Neural cell (in vitro differentiated cells): Measurements from ENCODE around the gene CRACR2B. TPM values are rescaled to one million over a fixed set of nuclear protein-coding genes. Genes with fewer than 3 reads are reported as not detected.
A peak's percentile ranks its signal among the peaks of the same experiment; 100 is the strongest.

Source experiments
- H2AFZ ChIP-seq: fragments of 200-600, 300-800 bp; sonication (generic), shearing (Covaris generic); 2 replicates; pipeline ENCODE4 v1.6.0; 2014; ENCODE audit warnings: low read depth, mild to moderate bottlenecking, antibody characterized with exemption, low read length, moderate library complexity
- H3F3A ChIP-seq: fragments of 200-600 bp; shearing (Covaris generic); 2 replicates; pipeline ENCODE4 v1.6.1; 2016; ENCODE audit warnings: mild to moderate bottlenecking, moderate library complexity, mixed read lengths, antibody characterized with exemption, low read length; ENCODE audit not compliant: insufficient read depth, poor library complexity, severe bottlenecking
- H3K27ac ChIP-seq: fragments of 200-600, 300-800 bp; sonication (generic), shearing (Covaris generic); 2 replicates; pipeline ENCODE4 v1.5.1; 2014; ENCODE audit warnings: mild to moderate bottlenecking, low read length, moderate library complexity
- H3K27me3 ChIP-seq: fragments of 300-800, 200-600 bp; sonication (generic), shearing (Covaris generic); 2 replicates; pipeline ENCODE4 v1.6.0; 2014; ENCODE audit warnings: mild to moderate bottlenecking, low read depth, low read length, moderate library complexity; ENCODE audit not compliant: insufficient read depth
- H3K36me3 ChIP-seq: fragments of 300-800, 200-600 bp; sonication (generic), shearing (Covaris generic); 2 replicates; pipeline ENCODE4 v1.5.1; 2014; ENCODE audit warnings: mild to moderate bottlenecking, antibody characterized with exemption, low read length, moderate library complexity; ENCODE audit not compliant: insufficient read depth
- H3K4me2 ChIP-seq: fragments of 300-800, 200-600 bp; sonication (generic), shearing (Covaris generic); 2 replicates; pipeline ENCODE4 v1.6.0; 2014; ENCODE audit warnings: mild to moderate bottlenecking, low read length
- H3K4me3 ChIP-seq: fragments of 300-800, 200-600 bp; sonication (generic), shearing (Covaris generic); 2 replicates; pipeline ENCODE4 v1.5.1; 2014; ENCODE audit warnings: mild to moderate bottlenecking, low read length, moderate library complexity
- H3K79me2 ChIP-seq: fragments of 200-600 bp; shearing (Covaris generic); replicated peaks from 2 replicates; pipeline ENCODE4 v1.6.0; 2014; ENCODE audit warnings: mild to moderate bottlenecking, low read length, moderate library complexity; ENCODE audit not compliant: insufficient read depth
- H3K9ac ChIP-seq: fragments of 300-800, 200-600 bp; sonication (generic), shearing (Covaris generic); 2 replicates; pipeline ENCODE4 v1.6.1; 2016; ENCODE audit warnings: mild to moderate bottlenecking, low read length, mixed read lengths
- H3K9me2 ChIP-seq: fragments of 200-600 bp; shearing (Covaris generic); 2 replicates; pipeline ENCODE4 v1.6.1; 2016; ENCODE audit warnings: mild to moderate bottlenecking, low read length, mixed read lengths; ENCODE audit not compliant: insufficient read depth
- H3K9me3 ChIP-seq: fragments of 200-600, 300-800 bp; sonication (generic), shearing (Covaris generic); 2 replicates; pipeline ENCODE4 v1.6.1; 2016; ENCODE audit warnings: mild to moderate bottlenecking, mixed run types, low read length, moderate library complexity, mixed read lengths
- H4K20me1 ChIP-seq: fragments of 200-600 bp; shearing (Covaris generic); 2 replicates; pipeline ENCODE4 v1.6.1; 2016; ENCODE audit warnings: mild to moderate bottlenecking, mixed run types; ENCODE audit not compliant: insufficient read depth
- CTCF ChIP-seq: fragments of 450-650 bp; IDR thresholded peaks from 2 replicates; pipeline ENCODE4 v1.5.1; 2014; ENCODE audit warnings: antibody characterized with exemption, mild to moderate bottlenecking, moderate library complexity; ENCODE audit not compliant: poor library complexity, severe bottlenecking
- EP300 ChIP-seq: fragments of 450-650 bp; conservative IDR thresholded peaks from 2 replicates; pipeline ENCODE4 v1.6.1; 2014; ENCODE audit warnings: antibody characterized with exemption, mild to moderate bottlenecking, moderate library complexity; ENCODE audit not compliant: poor library complexity, severe bottlenecking
- EZH2 ChIP-seq: fragments of 200-600, 300-800 bp; shearing (Covaris generic), sonication (generic); IDR thresholded peaks from 2 replicates; pipeline ENCODE4 v1.6.1; 2014; ENCODE audit warnings: antibody characterized with exemption, low read length, borderline replicate concordance, mild to moderate bottlenecking; ENCODE audit not compliant: insufficient read depth, poor library complexity, severe bottlenecking
- MXI1 ChIP-seq: fragments of 450-650 bp; conservative IDR thresholded peaks from 2 replicates; pipeline ENCODE4 v1.6.1; 2014; ENCODE audit warnings: antibody characterized with exemption, mild to moderate bottlenecking; ENCODE audit not compliant: poor library complexity, severe bottlenecking
- POLR2AphosphoS5 ChIP-seq: IDR thresholded peaks from 2 replicates; pipeline ENCODE4 v1.6.1; 2012
- RAD21 ChIP-seq: fragments of 450-650 bp; conservative IDR thresholded peaks from 2 replicates; pipeline ENCODE4 v1.6.1; 2014; ENCODE audit warnings: antibody characterized with exemption, mild to moderate bottlenecking, moderate library complexity
- SMC3 ChIP-seq: fragments of 450-650 bp; conservative IDR thresholded peaks from 2 replicates; pipeline ENCODE4 v1.6.1; 2014; ENCODE audit warnings: antibody characterized with exemption, mild to moderate bottlenecking, moderate library complexity; ENCODE audit not compliant: poor library complexity
- TAF1 ChIP-seq: IDR thresholded peaks from 2 replicates; pipeline ENCODE4 v1.6.1; 2012; ENCODE audit warnings: low read depth
- polyA plus RNA-seq: library from polyadenylated mRNA; depleted of rRNA; stranded (reverse); fragments of >200 nt; gene quantifications from 2 replicates; pipeline ENCODE4 v1.2.3, GENCODE V29; 2014
- TF ChIP-seq, protein P1 (sequence below): IDR thresholded peaks from 2 replicates; pipeline ENCODE4 v1.6.1; 2012; ENCODE audit warnings: borderline replicate concordance

The CRACR2B gene
- polyA plus RNA-seq, 1 donor from 2014 or later = 1.2 TPM

- TF ChIP-seq CTCF = no peak
- TF ChIP-seq EZH2 = no peak
Observed at GRCh38 chr11:816433-816779, 11.3 kb upstream of the CRACR2B start (continued).

GRCh38 chr11:818396-819128 is 9.2 kb upstream of the CRACR2B start, which contains the start of gene PNPLA2:
TSS of gene PNPLA2 (plus strand) at chr11:818914. CDS start at chr11:819719, 805 bp downstream.
- Histone ChIP-seq H3K9me2 (no peaks in the 10 kb centered on the region), H3K4me2 (peak within 1 kb of the TSS; percentile 25), H3K27me3 (no peaks in the 10 kb centered on the region), H2AFZ (peak within 1 kb of the TSS; percentile 85), H4K20me1 (no peaks in the 10 kb centered on the region), H3K9ac (peak within 1 kb of the TSS; percentile 69), H3K27ac (peak within 1 kb of the TSS; percentile 45), H3F3A (no peaks in the 10 kb centered on the region), H3K4me3 (peak within 1 kb of the TSS; percentile 81), H3K36me3 (no peaks in the 10 kb centered on the region), H3K79me2 (peaks cover 3% of the 10 kb centered on the region), H3K9me3 (no peaks in the 10 kb centered on the region)
- TF ChIP-seq CTCF (no peak), POLR2AphosphoS5 (no peak), EP300 (no peak), EZH2 (no peak), SMC3 (no peak), TAF1 (no peak), MXI1 (no peak), RAD21 (no peak)
- TF ChIP-seq, protein P1, sequence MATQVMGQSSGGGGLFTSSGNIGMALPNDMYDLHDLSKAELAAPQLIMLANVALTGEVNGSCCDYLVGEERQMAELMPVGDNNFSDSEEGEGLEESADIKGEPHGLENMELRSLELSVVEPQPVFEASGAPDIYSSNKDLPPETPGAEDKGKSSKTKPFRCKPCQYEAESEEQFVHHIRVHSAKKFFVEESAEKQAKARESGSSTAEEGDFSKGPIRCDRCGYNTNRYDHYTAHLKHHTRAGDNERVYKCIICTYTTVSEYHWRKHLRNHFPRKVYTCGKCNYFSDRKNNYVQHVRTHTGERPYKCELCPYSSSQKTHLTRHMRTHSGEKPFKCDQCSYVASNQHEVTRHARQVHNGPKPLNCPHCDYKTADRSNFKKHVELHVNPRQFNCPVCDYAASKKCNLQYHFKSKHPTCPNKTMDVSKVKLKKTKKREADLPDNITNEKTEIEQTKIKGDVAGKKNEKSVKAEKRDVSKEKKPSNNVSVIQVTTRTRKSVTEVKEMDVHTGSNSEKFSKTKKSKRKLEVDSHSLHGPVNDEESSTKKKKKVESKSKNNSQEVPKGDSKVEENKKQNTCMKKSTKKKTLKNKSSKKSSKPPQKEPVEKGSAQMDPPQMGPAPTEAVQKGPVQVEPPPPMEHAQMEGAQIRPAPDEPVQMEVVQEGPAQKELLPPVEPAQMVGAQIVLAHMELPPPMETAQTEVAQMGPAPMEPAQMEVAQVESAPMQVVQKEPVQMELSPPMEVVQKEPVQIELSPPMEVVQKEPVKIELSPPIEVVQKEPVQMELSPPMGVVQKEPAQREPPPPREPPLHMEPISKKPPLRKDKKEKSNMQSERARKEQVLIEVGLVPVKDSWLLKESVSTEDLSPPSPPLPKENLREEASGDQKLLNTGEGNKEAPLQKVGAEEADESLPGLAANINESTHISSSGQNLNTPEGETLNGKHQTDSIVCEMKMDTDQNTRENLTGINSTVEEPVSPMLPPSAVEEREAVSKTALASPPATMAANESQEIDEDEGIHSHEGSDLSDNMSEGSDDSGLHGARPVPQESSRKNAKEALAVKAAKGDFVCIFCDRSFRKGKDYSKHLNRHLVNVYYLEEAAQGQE = no peak
